ENCODE measurements around the gene NUP93.

NUP93 gene

DNA sequence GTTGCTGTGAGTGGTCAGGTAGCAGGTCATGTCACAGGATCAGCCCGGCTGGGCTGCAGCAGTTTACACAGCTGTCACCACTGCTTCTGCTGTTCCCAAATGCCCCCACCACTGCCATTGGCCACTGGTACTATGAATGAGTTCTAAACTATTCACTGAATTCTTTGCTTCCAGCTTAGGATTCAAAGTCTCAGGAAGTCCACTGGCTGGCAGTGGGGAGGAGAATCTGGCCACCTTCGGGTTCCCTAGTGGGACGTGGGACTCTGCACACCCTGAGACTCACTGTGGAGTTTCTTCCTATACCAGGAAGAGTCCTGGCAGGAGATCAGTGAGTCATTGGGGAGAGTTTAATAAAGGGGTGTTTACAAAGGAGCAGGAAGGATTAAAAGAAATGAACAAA lies 40.8 kb upstream of the NUP93 start:
- Histone ChIP-seq H3K27me3 (ENCODE audit: control insufficient read depth, insufficient read depth, low read length, poor library complexity, severe bottlenecking) (peaks cover 2% of the 10 kb centered on the region), H3K9me3 (ENCODE audit: control insufficient read depth, low read length) (no peaks in the 10 kb centered on the region), H3K4me1 (ENCODE audit: control insufficient read depth, insufficient read depth, low read length) (no peaks in the 10 kb centered on the region), H3K27ac (ENCODE audit: insufficient read depth, low read depth, low read length, poor library complexity, severe bottlenecking) (no peak overlapping the region), H3K4me3 (ENCODE audit: insufficient read depth, low read depth, low read length) (no peak overlapping the region), H3K36me3 (ENCODE audit: control insufficient read depth, insufficient read depth, low read length) (no peaks in the 10 kb centered on the region)
- 84 to 87% methylated on average over 3 of the region's 3 CpGs for WGBS, 2 experiments

DNA sequence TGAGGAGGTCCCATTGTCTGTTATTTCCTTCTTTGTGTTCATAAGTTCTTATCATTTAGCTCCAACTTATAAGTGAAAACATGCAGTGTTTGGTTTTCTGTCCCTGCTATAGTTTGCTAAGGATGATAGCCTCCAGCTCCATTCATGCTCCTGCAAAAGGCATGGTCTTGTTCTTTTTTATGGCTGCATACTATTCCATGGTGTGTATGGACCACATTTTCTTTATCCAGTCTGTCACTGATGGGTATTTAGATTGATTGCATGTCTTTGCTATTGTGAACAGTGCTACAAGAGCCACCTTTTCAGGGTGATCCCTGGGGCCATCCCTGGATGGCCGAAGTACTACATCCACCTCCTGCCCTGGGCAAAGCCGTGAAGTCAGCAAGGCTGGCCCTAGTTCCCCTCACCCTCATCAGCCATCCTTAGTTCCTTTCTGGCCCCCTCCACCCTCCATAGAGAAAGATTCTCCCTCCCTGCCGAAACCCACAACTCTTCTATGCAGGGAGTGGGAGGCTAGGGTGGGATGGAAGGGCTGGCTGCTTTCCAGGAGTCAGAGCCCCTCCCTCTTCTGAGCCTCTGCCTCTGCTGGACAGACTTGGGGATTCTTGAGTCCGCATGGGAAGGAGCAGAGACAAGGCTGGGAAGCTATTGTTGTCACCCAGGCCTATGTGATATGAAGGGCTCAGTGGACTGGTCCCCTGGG lies 39.4 kb upstream of the NUP93 start:
- 74 to 90% methylated on average over 3 to 4 of the region's 4 CpGs for WGBS, 2 experiments
- Histone ChIP-seq H3K4me1 (ENCODE audit: control insufficient read depth, insufficient read depth, low read length) (no peaks in the 10 kb centered on the region), H3K27ac (ENCODE audit: insufficient read depth, low read depth, low read length, poor library complexity, severe bottlenecking) (no peak overlapping the region), H3K9me3 (ENCODE audit: control insufficient read depth, low read length) (no peaks in the 10 kb centered on the region), H3K4me3 (ENCODE audit: insufficient read depth, low read depth, low read length) (no peak overlapping the region), H3K36me3 (ENCODE audit: control insufficient read depth, insufficient read depth, low read length) (no peaks in the 10 kb centered on the region), H3K27me3 (ENCODE audit: control insufficient read depth, insufficient read depth, low read length, poor library complexity, severe bottlenecking) (no peaks in the 10 kb centered on the region)

DNA sequence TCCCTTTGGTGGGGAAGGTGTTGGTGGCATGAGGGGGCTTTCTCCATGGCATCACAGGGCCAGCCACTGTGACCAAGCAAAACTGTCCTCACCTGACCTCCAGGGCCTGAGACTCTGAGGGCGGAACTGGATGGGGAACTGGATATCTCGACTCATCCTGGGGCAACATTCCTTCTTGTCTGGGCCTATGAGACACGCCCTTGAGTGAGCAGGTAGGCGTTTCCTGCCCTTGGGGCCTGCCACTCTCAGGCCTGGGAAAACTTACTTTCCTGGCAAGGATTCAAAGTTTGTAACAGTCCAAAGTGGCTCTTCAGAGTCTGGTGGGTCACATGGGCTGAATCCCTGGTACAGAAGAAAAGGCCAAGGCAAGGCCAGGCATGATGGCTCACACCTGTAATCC lies 38.0 kb upstream of the NUP93 start:
- no peaks in the 10 kb centered on the region for H3K9me3 ChIP-seq (ENCODE audit: control insufficient read depth, low read length)
- 86 to 87% methylated on average over 4 of the region's 4 CpGs for WGBS, 2 experiments
- no peak overlapping the region for H3K4me3 ChIP-seq (ENCODE audit: insufficient read depth, low read depth, low read length)
- no peak overlapping the region for H3K27ac ChIP-seq (ENCODE audit: insufficient read depth, low read depth, low read length, poor library complexity, severe bottlenecking)
- no peaks in the 10 kb centered on the region for H3K27me3 ChIP-seq (ENCODE audit: control insufficient read depth, insufficient read depth, low read length, poor library complexity, severe bottlenecking)
- H3K36me3 ChIP-seq (ENCODE audit: control insufficient read depth, insufficient read depth, low read length), result no peaks in the 10 kb centered on the region
- no peaks in the 10 kb centered on the region for H3K4me1 ChIP-seq (ENCODE audit: control insufficient read depth, insufficient read depth, low read length)

DNA sequence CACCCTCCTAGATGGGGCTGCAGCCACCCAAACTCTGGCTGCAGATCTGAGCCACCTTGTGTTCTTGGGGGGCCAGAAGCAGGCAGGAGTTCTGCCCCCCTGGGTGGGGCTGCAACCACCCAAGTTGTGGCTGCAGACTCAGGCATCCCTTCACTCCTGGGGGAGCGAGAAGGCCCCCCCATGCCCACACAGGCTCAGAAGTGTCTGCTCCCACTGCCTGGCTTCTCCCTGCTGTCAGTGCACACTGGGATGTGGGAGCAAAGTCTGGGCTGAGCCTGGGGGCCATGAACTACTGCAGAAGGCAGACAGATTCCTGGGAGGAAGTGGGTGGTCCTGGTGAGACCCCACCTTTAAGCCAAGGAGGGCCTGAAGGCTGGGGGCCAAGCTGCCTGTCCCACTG lies 34.7 kb upstream of the NUP93 start:
- 81 to 88% methylated on average over 1 of the region's 1 CpG for whole genome bisulfite sequencing, 2 experiments
- Histone ChIP-seq H3K27me3 (ENCODE audit: control insufficient read depth, insufficient read depth, low read length, poor library complexity, severe bottlenecking) (no peaks in the 10 kb centered on the region), H3K4me3 (ENCODE audit: insufficient read depth, low read depth, low read length) (no peak overlapping the region), H3K36me3 (ENCODE audit: control insufficient read depth, insufficient read depth, low read length) (no peaks in the 10 kb centered on the region), H3K9me3 (ENCODE audit: control insufficient read depth, low read length) (peaks cover 4% of the 10 kb centered on the region), H3K27ac (ENCODE audit: insufficient read depth, low read depth, low read length, poor library complexity, severe bottlenecking) (no peak overlapping the region), H3K4me1 (ENCODE audit: control insufficient read depth, insufficient read depth, low read length) (no peaks in the 10 kb centered on the region)

DNA sequence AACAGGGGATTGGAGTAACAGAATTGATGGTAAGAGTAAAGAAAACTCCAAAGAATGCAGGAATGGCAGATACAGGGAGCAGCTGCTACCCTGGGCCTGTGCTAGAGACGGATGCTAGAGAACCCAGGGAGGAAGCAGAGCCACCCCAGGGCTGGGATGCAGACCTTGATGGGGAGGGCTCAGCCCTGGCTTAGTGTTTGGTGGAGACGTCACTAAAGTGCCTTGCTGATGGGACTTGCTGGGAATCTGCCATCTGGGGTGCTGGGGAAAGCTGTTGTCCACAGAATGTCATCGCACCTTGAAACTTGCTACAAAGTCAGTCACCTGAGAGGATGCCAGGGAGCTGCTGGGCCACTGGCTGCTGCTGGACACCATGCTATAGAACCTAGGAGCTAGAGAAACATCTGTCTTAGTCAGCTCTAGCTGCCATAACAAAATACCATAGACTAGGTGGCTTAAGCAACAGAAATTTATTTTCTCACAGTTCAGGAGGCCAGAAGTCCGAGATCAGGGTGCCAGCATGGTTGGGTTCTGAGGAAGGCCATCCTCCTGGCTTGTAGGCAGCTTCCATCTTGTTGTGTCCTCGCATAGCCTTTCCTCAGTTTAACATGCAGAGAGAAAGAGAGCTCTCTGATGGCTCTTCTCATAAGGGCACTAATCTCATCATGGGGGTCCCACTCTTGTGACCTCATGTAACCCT lies 32.3 kb upstream of the NUP93 start:
- Histone ChIP-seq H3K4me1 (ENCODE audit: control insufficient read depth, insufficient read depth, low read length) (no peaks in the 10 kb centered on the region), H3K27ac (ENCODE audit: insufficient read depth, low read depth, low read length, poor library complexity, severe bottlenecking) (no peak overlapping the region), H3K36me3 (ENCODE audit: control insufficient read depth, insufficient read depth, low read length) (no peaks in the 10 kb centered on the region), H3K9me3 (ENCODE audit: control insufficient read depth, low read length) (peaks cover 4% of the 10 kb centered on the region), H3K4me3 (ENCODE audit: insufficient read depth, low read depth, low read length) (no peak overlapping the region), H3K27me3 (ENCODE audit: control insufficient read depth, insufficient read depth, low read length, poor library complexity, severe bottlenecking) (no peaks in the 10 kb centered on the region)
- WGBS, 2 experiments, result 93% methylated on average over 5 of the region's 5 CpGs

DNA sequence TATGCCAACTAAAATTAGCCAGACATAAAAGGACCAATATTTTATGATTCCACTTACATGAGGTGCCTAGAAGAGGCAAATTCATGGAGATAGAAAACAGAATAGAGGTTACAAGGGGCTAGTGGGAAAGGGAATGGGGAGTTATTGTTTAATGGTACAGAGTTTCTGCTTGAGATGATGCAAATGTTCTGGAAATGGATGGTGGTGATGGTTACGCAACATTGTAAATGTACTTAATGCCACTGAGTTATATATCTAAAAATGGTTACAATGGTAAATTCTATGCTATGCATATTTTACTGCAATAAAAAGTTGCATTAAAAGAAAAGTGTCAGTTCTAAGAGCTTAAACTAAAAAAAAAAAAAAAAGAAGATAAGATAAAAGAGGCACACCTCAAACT lies 29.7 kb upstream of the NUP93 start:
- H3K4me3 ChIP-seq (ENCODE audit: insufficient read depth, low read depth, low read length), result no peak overlapping the region
- peaks cover 4% of the 10 kb centered on the region for H3K9me3 ChIP-seq (ENCODE audit: control insufficient read depth, low read length)
- H3K36me3 ChIP-seq (ENCODE audit: control insufficient read depth, insufficient read depth, low read length), result no peaks in the 10 kb centered on the region
- no peaks in the 10 kb centered on the region for H3K4me1 ChIP-seq (ENCODE audit: control insufficient read depth, insufficient read depth, low read length)
- no peak overlapping the region for H3K27ac ChIP-seq (ENCODE audit: insufficient read depth, low read depth, low read length, poor library complexity, severe bottlenecking)
- 78% methylated on average over 1 of the region's 1 CpG; no CpG with 5 or more reads in 1 of the 2 experiments for WGBS, 2 experiments
- H3K27me3 ChIP-seq (ENCODE audit: control insufficient read depth, insufficient read depth, low read length, poor library complexity, severe bottlenecking), result no peaks in the 10 kb centered on the region

DNA sequence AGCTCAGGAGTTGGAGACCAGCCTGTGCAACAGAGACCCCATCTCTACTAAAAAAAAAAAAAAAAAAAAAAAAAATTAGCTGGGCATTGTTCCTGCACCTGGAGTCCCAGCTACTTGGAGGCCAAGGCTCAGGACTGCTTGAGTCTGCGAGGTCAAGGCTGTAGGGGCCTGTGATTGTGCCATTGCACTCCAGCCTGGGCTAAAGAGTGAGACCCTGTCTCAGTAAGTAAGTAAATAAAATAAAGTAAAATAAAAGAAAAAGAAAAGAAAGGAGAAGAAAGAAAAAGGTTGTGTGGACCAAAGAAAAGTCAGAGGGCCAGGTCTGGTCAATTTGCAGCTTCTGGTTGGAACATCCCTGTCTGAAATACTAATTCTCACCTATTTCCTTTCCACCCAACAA lies 29.3 kb upstream of the NUP93 start:
- no peak overlapping the region for H3K27ac ChIP-seq (ENCODE audit: insufficient read depth, low read depth, low read length, poor library complexity, severe bottlenecking)
- 83 to 85% methylated on average over 1 of the region's 1 CpG for WGBS, 2 experiments
- H3K4me3 ChIP-seq (ENCODE audit: insufficient read depth, low read depth, low read length), result no peak overlapping the region
- no peaks in the 10 kb centered on the region for H3K36me3 ChIP-seq (ENCODE audit: control insufficient read depth, insufficient read depth, low read length)
- H3K9me3 ChIP-seq (ENCODE audit: control insufficient read depth, low read length), result peaks cover 4% of the 10 kb centered on the region
- H3K27me3 ChIP-seq (ENCODE audit: control insufficient read depth, insufficient read depth, low read length, poor library complexity, severe bottlenecking), result no peaks in the 10 kb centered on the region
- no peaks in the 10 kb centered on the region for H3K4me1 ChIP-seq (ENCODE audit: control insufficient read depth, insufficient read depth, low read length)

DNA sequence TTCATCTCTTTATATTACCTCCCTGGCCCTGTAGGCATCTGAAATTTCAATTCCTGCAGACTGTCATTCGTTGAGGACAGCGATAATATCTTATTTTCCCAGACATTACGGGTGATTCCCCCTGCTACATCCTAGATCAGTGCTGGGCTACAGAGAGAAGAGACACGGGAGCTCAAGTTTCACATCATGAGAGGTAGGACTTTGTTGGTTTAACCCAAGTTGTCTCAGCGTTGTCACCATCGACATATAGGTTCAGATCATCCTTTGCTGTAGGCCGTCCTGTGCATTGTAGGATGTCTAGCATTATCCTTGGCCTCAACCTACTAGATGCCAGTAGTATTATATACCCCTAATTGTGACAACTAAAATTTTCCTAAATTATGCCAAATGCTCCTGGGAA lies 28.4 kb upstream of the NUP93 start:
- Histone ChIP-seq H3K4me3 (ENCODE audit: insufficient read depth, low read depth, low read length) (no peak overlapping the region), H3K27ac (ENCODE audit: insufficient read depth, low read depth, low read length, poor library complexity, severe bottlenecking) (no peak overlapping the region), H3K9me3 (ENCODE audit: control insufficient read depth, low read length) (peaks cover 4% of the 10 kb centered on the region), H3K27me3 (ENCODE audit: control insufficient read depth, insufficient read depth, low read length, poor library complexity, severe bottlenecking) (no peaks in the 10 kb centered on the region), H3K4me1 (ENCODE audit: control insufficient read depth, insufficient read depth, low read length) (no peaks in the 10 kb centered on the region), H3K36me3 (ENCODE audit: control insufficient read depth, insufficient read depth, low read length) (no peaks in the 10 kb centered on the region)
- 83 to 85% methylated on average over 7 of the region's 7 CpGs for WGBS, 2 experiments

DNA sequence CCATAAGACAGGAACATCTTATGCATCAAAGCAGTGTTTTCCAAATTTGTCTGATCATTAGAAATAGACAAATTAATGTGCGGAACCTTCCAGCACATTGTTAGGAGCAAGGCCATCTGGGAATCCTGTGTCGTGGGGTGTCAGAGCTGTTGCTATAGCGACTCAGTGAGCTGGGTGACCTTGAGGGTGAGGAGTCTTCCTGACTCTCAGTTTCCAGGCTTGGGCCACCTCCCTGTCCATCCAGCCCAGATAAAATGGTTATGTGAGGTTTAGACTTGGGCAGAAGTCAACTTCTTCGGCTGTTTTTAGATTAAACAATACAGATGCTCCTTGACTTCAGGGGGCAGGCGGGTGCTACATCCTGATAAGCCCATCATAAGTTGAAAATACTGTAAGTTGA lies 27.1 kb upstream of the NUP93 start:
- H3K9me3 ChIP-seq (ENCODE audit: control insufficient read depth, low read length), result no peaks in the 10 kb centered on the region
- no peak overlapping the region for H3K27ac ChIP-seq (ENCODE audit: insufficient read depth, low read depth, low read length, poor library complexity, severe bottlenecking)
- WGBS, 2 experiments, result 90 to 95% methylated on average over 4 to 5 of the region's 5 CpGs
- no peak overlapping the region for H3K4me3 ChIP-seq (ENCODE audit: insufficient read depth, low read depth, low read length)
- H3K27me3 ChIP-seq (ENCODE audit: control insufficient read depth, insufficient read depth, low read length, poor library complexity, severe bottlenecking), result no peaks in the 10 kb centered on the region
- H3K36me3 ChIP-seq (ENCODE audit: control insufficient read depth, insufficient read depth, low read length), result no peaks in the 10 kb centered on the region
- H3K4me1 ChIP-seq (ENCODE audit: control insufficient read depth, insufficient read depth, low read length), result no peaks in the 10 kb centered on the region

DNA sequence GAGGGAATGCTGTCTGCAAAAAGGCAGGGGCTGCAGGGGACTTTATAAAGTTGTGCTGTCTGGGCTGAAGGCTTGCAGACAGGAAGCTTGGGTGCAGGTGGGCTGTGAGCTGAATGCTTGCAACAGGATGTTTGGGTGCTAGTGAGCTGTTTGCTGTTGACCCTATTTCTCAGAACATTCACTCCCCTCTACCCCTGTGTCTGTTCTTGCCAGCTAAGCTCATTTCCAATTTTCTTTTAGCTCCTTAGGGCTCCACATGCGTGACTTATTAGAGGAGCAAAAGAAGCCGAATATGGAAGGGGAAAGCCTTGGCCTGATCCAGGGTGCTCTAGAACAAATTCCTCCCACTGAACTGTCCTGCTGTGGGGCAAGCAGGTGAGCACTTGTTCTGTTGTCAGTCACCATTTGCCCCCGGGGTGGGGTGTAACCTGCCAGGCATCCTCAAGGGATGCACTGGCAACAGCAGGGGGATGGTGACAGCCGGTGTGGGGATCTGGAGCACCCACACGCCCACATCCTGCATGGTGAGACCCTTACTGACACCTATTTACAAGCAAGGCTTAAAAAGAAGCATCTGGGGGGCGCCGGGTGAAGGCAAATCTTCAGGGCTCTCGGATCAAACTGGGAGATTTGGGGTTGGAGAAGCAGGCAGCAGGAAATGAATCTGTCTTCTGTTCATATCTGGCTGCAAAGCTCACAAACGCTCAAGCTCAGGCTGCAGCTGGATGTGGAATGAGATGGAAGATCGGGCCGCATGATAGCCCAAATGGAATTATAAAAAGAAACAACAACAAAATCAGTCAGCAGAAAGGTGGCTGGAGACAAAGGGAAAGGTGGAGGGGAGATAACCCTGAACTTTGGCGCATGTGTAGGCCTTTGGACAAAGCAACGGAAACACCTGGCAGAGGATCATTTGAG lies 21.1 kb upstream of the NUP93 start:
- no peak overlapping the region for H3K27ac ChIP-seq (ENCODE audit: insufficient read depth, low read depth, low read length, poor library complexity, severe bottlenecking)
- H3K9me3 ChIP-seq (ENCODE audit: control insufficient read depth, low read length), result no peaks in the 10 kb centered on the region
- WGBS, 2 experiments, result 87% methylated on average over 11 to 13 of the region's 13 CpGs
- no peak overlapping the region for H3K4me3 ChIP-seq (ENCODE audit: insufficient read depth, low read depth, low read length)
- no peaks in the 10 kb centered on the region for H3K4me1 ChIP-seq (ENCODE audit: control insufficient read depth, insufficient read depth, low read length)
- no peaks in the 10 kb centered on the region for H3K36me3 ChIP-seq (ENCODE audit: control insufficient read depth, insufficient read depth, low read length)
- no peaks in the 10 kb centered on the region for H3K27me3 ChIP-seq (ENCODE audit: control insufficient read depth, insufficient read depth, low read length, poor library complexity, severe bottlenecking)
